GM12892 (cell line): ENCODE data around the gene KRT27.
"Not testable (repeated sequence)": the region's sequence is repeated elsewhere in the genome, so short reads cannot be mapped to it uniquely, and the experiment has no call there.

Experiments
- DNase-seq: peaks from one replicate; pipeline ENCODE4 v3.0.0; 2011; ENCODE audit not compliant: insufficient read length
- FAIRE-seq: peaks from 2 replicates; lab custom pipeline; 2011; peaks lifted over from hg19 to GRCh38; lab: Jason Lieb, UNC
- POLR2A ChIP-seq: IDR thresholded peaks from 2 replicates; pipeline ENCODE4 v1.6.1; 2011; ENCODE audit warnings: low read depth, low read length, control low read depth
- POLR2AphosphoS5 ChIP-seq: IDR thresholded peaks from 2 replicates; pipeline ENCODE4 v1.6.1; 2011; ENCODE audit warnings: low read depth, low read length, control low read depth
- TAF1 ChIP-seq: IDR thresholded peaks from 2 replicates; pipeline ENCODE4 v1.6.1; 2011; ENCODE audit warnings: low read depth, mild to moderate bottlenecking, control low read depth, low read length, borderline replicate concordance

The KRT27 gene

GRCh38 chr17:40777459-40777858 lies 4.9 kb downstream of the KRT27 start:
- FAIRE-seq (no peak), DNase-seq (no peak)
- no peak for TF ChIP-seq POLR2AphosphoS5
- no peak for TF ChIP-seq POLR2A
- no peak for TF ChIP-seq TAF1

GRCh38 chr17:40775945-40776344 lies 6.4 kb downstream of the KRT27 start:
- TF ChIP-seq POLR2AphosphoS5, result no peak
- TF ChIP-seq POLR2A, result no peak
- FAIRE-seq, result no peak
- no peak for DNase-seq

- TF ChIP-seq POLR2A (no peak), POLR2AphosphoS5 (no peak), TAF1 (no peak)
- no peak for FAIRE-seq
- no peak for DNase-seq
These were observed 10.2 kb downstream of the KRT27 start, which contains the start of gene KRT26 for GRCh38 chr17:40772101-40772500. KRT26 (minus strand) TSS chr17:40772201; CDS start chr17:40772113, 88 bp downstream.

GRCh38 chr17:40765657-40766056 lies 16.7 kb downstream of the KRT27 start:
- TF ChIP-seq POLR2A, result no peak
- no peak for TF ChIP-seq POLR2AphosphoS5
- no peak for TF ChIP-seq TAF1
- no peak for FAIRE-seq

GRCh38 chr17:40763752-40764151 lies 18.6 kb downstream of the KRT27 start:
- FAIRE-seq (no peak), DNase-seq (no peak)
- TF ChIP-seq TAF1 (no peak), POLR2A (no peak), POLR2AphosphoS5 (no peak)

More at GRCh38 chr17:40765657-40766056, 16.7 kb downstream of the KRT27 start:
- DNase-seq, result no peak

- FAIRE-seq (no peak), DNase-seq (no peak)
- TF ChIP-seq TAF1 (no peak), POLR2A (no peak), POLR2AphosphoS5 (no peak)
These were observed 22.0 kb downstream of the KRT27 start for GRCh38 chr17:40760105-40761016.

- no peak for DNase-seq
- no peak for TF ChIP-seq TAF1
- TF ChIP-seq POLR2AphosphoS5, result no peak
- TF ChIP-seq POLR2A, result no peak
- FAIRE-seq, result no peak
These were observed 27.1 kb downstream of the KRT27 start, which contains the start of gene KRT25 for GRCh38 chr17:40755231-40755630. KRT25 (minus strand) TSS chr17:40755331; CDS start chr17:40755271, 60 bp downstream.

GRCh38 chr17:40753804-40754203 lies 28.5 kb downstream of the KRT27 start:
- TF ChIP-seq TAF1, result no peak
- TF ChIP-seq POLR2A, result no peak
- no peak for TF ChIP-seq POLR2AphosphoS5
- DNase-seq, result no peak
- FAIRE-seq, result no peak

- DNase-seq (no peak), FAIRE-seq (no peak)
- no peak for TF ChIP-seq TAF1
- no peak for TF ChIP-seq POLR2AphosphoS5
- no peak for TF ChIP-seq POLR2A
These were observed 31.3 kb downstream of the KRT27 start for GRCh38 chr17:40751065-40751464.

GRCh38 chr17:40750391-40750790 lies 32.0 kb downstream of the KRT27 start:
- FAIRE-seq (no peak), DNase-seq (no peak)
- no peak for TF ChIP-seq POLR2A
- TF ChIP-seq TAF1, result no peak
- TF ChIP-seq POLR2AphosphoS5, result no peak

GRCh38 chr17:40748666-40749065 lies 33.7 kb downstream of the KRT27 start:
- not testable (repeated sequence) for FAIRE-seq, DNase-seq

GRCh38 chr17:40738553-40738952 lies 43.8 kb downstream of the KRT27 start:
- DNase-seq (no peak), FAIRE-seq (no peak)
- TF ChIP-seq TAF1 (no peak), POLR2A (no peak), POLR2AphosphoS5 (no peak)
